ENCODE measurements around the gene CCNB2.

DNA sequence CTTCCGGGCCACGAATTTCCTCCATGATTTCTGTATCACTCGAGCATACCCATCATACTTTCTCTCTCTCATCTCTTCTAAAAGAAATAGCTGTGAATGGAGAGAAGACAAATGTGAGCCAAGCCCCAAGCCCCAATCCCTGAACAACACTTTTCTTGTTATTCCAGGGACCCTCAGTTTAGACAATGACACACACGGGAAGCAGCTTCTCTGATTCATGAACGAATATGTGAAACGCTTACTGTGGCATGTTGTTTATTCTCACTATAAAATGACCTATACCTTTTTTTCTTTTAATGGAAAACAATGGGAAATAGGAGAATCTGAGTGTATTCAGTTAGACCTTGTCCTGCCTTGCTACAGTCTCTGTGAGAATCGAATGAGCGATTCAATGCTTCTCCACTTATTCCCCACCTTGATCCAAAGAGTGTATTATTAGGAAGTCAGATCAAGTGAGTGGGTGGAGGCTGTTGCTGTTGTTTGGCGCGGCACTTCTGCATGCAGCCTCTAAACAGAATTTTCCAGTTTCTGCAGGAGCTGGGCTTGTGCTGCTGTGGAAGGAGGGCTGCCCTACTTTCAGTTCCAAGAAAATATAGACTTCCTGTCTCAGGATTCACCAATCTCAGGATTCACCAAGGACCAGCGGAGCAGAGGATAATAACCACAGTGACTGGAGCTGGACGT is 69.3 kb downstream of the CCNB2 start:
- TF ChIP-seq POLR2AphosphoS5 (IDR thresholded peaks at IDR 0.05; ENCODE audit: borderline replicate concordance, low read depth, low read length): no peak
- TF ChIP-seq EZH2 (IDR thresholded peaks at IDR 0.05): no peak

All from SK-N-MC (cell line).